ENCODE measurements around the gene B3GAT1.

Gene B3GAT1

GRCh38 chr11:134332189-134332631 lies 79.8 kb downstream of the B3GAT1 start:
- peak in 1 of 2 donors; percentile 29 for DNase-seq

- peak; percentile 79 to 81 for DNase-seq
Measured at GRCh38 chr11:134331354-134332188, 80.5 kb downstream of the B3GAT1 start, which contains the start of gene GLB1L2. GLB1L2 (plus strand) TSS chr11:134331988; CDS start chr11:134332062, 74 bp downstream.

- DNase-seq, result no peak
Measured at GRCh38 chr11:134330611-134331353, 81.3 kb downstream of the B3GAT1 start.
